ENCODE results near the gene SMCP.

SMCP gene

GRCh38 chr1:152884966-152885624, 7.0 kb downstream of the SMCP start:
- intact Hi-C loops (cut with DNase I), result no loop called here
- no peak for DNase-seq

GRCh38 chr1:152886085-152886484, 8.0 kb downstream of the SMCP start:
- intact Hi-C loops (cut with DNase I), result no loop called here
- no peak for DNase-seq

GRCh38 chr1:152886758-152887409, 8.8 kb downstream of the SMCP start:
- intact Hi-C loops (cut with DNase I), result no loop called here

GRCh38 chr1:152888126-152888525, 10.0 kb downstream of the SMCP start:
- no peak for DNase-seq
- intact Hi-C loops (cut with DNase I), result no loop called here

More at GRCh38 chr1:152886758-152887409, 8.8 kb downstream of the SMCP start:
- no peak for DNase-seq

GRCh38 chr1:152899027-152899426, 20.9 kb downstream of the SMCP start:
- DNase-seq, result no peak
- intact Hi-C loops (cut with DNase I), result no loop called here

GRCh38 chr1:152899883-152900282, 21.8 kb downstream of the SMCP start:
- no peak for DNase-seq
- intact Hi-C loops (cut with DNase I), result no loop called here

- intact Hi-C loops (cut with DNase I), result no loop called here
- DNase-seq, result no peak
Observed at GRCh38 chr1:152901631-152902030, 23.5 kb downstream of the SMCP start.

GRCh38 chr1:152902636-152903035, 24.5 kb downstream of the SMCP start:
- DNase-seq, result no peak
- intact Hi-C loops (cut with DNase I), result no loop called here

GRCh38 chr1:152904688-152905440, 26.7 kb downstream of the SMCP start:
- DNase-seq, result no peak
- intact Hi-C loops (cut with DNase I), result no loop called here

- DNase-seq, result no peak
- intact Hi-C loops (cut with DNase I), result no loop called here
Observed at GRCh38 chr1:152906023-152906565, 28.0 kb downstream of the SMCP start.

- intact Hi-C loops (cut with DNase I), result no loop called here
- no peak for DNase-seq
Observed at GRCh38 chr1:152907686-152908601, 29.8 kb downstream of the SMCP start, which contains the start of gene IVL. TSS of gene IVL (plus strand) at chr1:152908546. CDS start at chr1:152909798, 1,252 bp downstream.

GRCh38 chr1:152909206-152909605, 31.1 kb downstream of the SMCP start:
- intact Hi-C loops (cut with DNase I), result no loop called here

GRCh38 chr1:152912471-152912870, 34.3 kb downstream of the SMCP start:
- no peak for DNase-seq
- intact Hi-C loops (cut with DNase I), result no loop called here

More at GRCh38 chr1:152909206-152909605, 31.1 kb downstream of the SMCP start:
- no peak for DNase-seq

GRCh38 chr1:152912900-152913299, 34.8 kb downstream of the SMCP start:
- DNase-seq, result no peak
- intact Hi-C loops (cut with DNase I), result no loop called here

- DNase-seq, result no peak
- intact Hi-C loops (cut with DNase I), result no loop called here
Observed at GRCh38 chr1:152917794-152918193, 39.7 kb downstream of the SMCP start.

GRCh38 chr1:152919071-152919470, 40.9 kb downstream of the SMCP start:
- intact Hi-C loops (cut with DNase I), result no loop called here

GRCh38 chr1:152924191-152924590, 46.1 kb downstream of the SMCP start:
- intact Hi-C loops (cut with DNase I), result no loop called here
- DNase-seq, result no peak

More at GRCh38 chr1:152919071-152919470, 40.9 kb downstream of the SMCP start:
- DNase-seq, result no peak

GRCh38 chr1:152926091-152926490, 48.0 kb downstream of the SMCP start:
- intact Hi-C loops (cut with DNase I), result no loop called here
- DNase-seq, result no peak

GRCh38 chr1:152928671-152929070, 50.5 kb downstream of the SMCP start:
- intact Hi-C loops (cut with DNase I), result no loop called here
- no peak for DNase-seq

GRCh38 chr1:152932170-152932811, 54.2 kb downstream of the SMCP start:
- intact Hi-C loops (cut with DNase I), result no loop called here
- DNase-seq, result no peak
